NCI-H82 treated with DMSO at 0.1 percent for 48 hours (cell line): ENCODE measurements around the gene DPYD.

Source experiments
- DNase-seq: peaks from one replicate; lab custom pipeline; 2025; ENCODE audit not compliant: unreplicated experiment; lab: John Stamatoyannopoulos, UW

The DPYD gene

GRCh38 chr1:97844552-97845089 is 76.2 kb downstream of the DPYD start:
- no peak for DNase-seq

- peak; percentile 56 for DNase-seq
Observed at GRCh38 chr1:97841338-97841737, 79.5 kb downstream of the DPYD start.

GRCh38 chr1:97837161-97837560 is 83.7 kb downstream of the DPYD start:
- DNase-seq, result no peak

- peak; percentile 59 for DNase-seq
Observed at GRCh38 chr1:97834899-97835298, 85.9 kb downstream of the DPYD start.

GRCh38 chr1:97833881-97834280 is 87.0 kb downstream of the DPYD start:
- no peak for DNase-seq

- DNase-seq, result no peak
Observed at GRCh38 chr1:97832481-97832880, 88.4 kb downstream of the DPYD start.

- no peak for DNase-seq
Observed at GRCh38 chr1:97827887-97828286, 92.9 kb downstream of the DPYD start.

- peak; percentile 4 for DNase-seq
Observed at GRCh38 chr1:97826820-97827219, 94.0 kb downstream of the DPYD start.

- no peak for DNase-seq
Observed at GRCh38 chr1:97824624-97825023, 96.2 kb downstream of the DPYD start.

GRCh38 chr1:97824200-97824599 is 96.6 kb downstream of the DPYD start:
- DNase-seq, result no peak

- DNase-seq, result peak; percentile 46
Observed at GRCh38 chr1:97820470-97821188, 100.2 kb downstream of the DPYD start.

GRCh38 chr1:97816927-97817326 is 103.9 kb downstream of the DPYD start:
- DNase-seq, result no peak

GRCh38 chr1:97814804-97815203 is 106.0 kb downstream of the DPYD start:
- no peak for DNase-seq

- DNase-seq, result no peak
Observed at GRCh38 chr1:97814121-97814520, 106.7 kb downstream of the DPYD start.

GRCh38 chr1:97812076-97812475 is 108.8 kb downstream of the DPYD start:
- no peak for DNase-seq

GRCh38 chr1:97806996-97807520 is 113.8 kb downstream of the DPYD start:
- DNase-seq, result no peak

GRCh38 chr1:97806326-97806725 is 114.5 kb downstream of the DPYD start:
- no peak for DNase-seq

- no peak for DNase-seq
Observed at GRCh38 chr1:97805093-97805492, 115.7 kb downstream of the DPYD start.

GRCh38 chr1:97803026-97803425 is 117.8 kb downstream of the DPYD start:
- DNase-seq, result no peak

- DNase-seq, result no peak
Observed at GRCh38 chr1:97802011-97802410, 118.8 kb downstream of the DPYD start.

GRCh38 chr1:97797403-97798183 is 123.2 kb downstream of the DPYD start:
- DNase-seq, result no peak

- DNase-seq, result no peak
Observed at GRCh38 chr1:97796711-97797110, 124.1 kb downstream of the DPYD start.
